Smooth muscle cell (in vitro differentiated cells): ENCODE results near the gene PHC1. TPM values are rescaled to one million over a fixed set of nuclear protein-coding genes. Genes with fewer than 3 reads are reported as not detected.
A peak's percentile ranks its signal among the peaks of the same experiment; 100 is the strongest.
"Not testable (repeated sequence)": the region's sequence is repeated elsewhere in the genome, so short reads cannot be mapped to it uniquely, and the experiment has no call there.

ENCODE experiments used
- DNase-seq: peaks from one replicate; lab custom pipeline; 2025; ENCODE audit not compliant: unreplicated experiment; lab: John Stamatoyannopoulos, UW
- H2AFZ ChIP-seq: fragments of 200-600 bp; sonication (generic); 2 replicates; pipeline ENCODE4 v1.6.0; 2016; ENCODE audit warnings: antibody characterized with exemption, low read depth, mild to moderate bottlenecking
- H3F3A ChIP-seq: fragments of 200-600 bp; sonication (generic); 2 replicates; pipeline ENCODE4 v1.6.0; 2017; ENCODE audit warnings: antibody characterized with exemption, low read depth
- H3K27ac ChIP-seq: fragments of 200-600 bp; sonication (generic); 2 replicates; pipeline ENCODE4 v1.5.1; 2016; ENCODE audit warnings: low read depth, mild to moderate bottlenecking
- H3K27me3 ChIP-seq: fragments of 200-600 bp; sonication (generic); 2 replicates; pipeline ENCODE4 v1.6.1; 2016; ENCODE audit warnings: low read depth, mild to moderate bottlenecking
- H3K36me3 ChIP-seq: fragments of 200-600 bp; sonication (generic); 2 replicates; pipeline ENCODE4 v1.5.1; 2016; ENCODE audit warnings: low read depth
- H3K4me1 ChIP-seq: fragments of 200-600 bp; sonication (generic); 2 replicates; pipeline ENCODE4 v1.5.1; 2016; ENCODE audit warnings: low read depth
- H3K4me2 ChIP-seq: fragments of 200-600 bp; sonication (generic); 2 replicates; pipeline ENCODE4 v1.6.0; 2016; ENCODE audit warnings: mild to moderate bottlenecking
- H3K4me3 ChIP-seq: fragments of 200-600 bp; sonication (generic); 2 replicates; pipeline ENCODE4 v1.5.1; 2016; ENCODE audit warnings: mild to moderate bottlenecking
- H3K79me2 ChIP-seq: fragments of 200-600 bp; sonication (generic); 2 replicates; pipeline ENCODE4 v1.6.0; 2016; ENCODE audit warnings: low read depth, mild to moderate bottlenecking
- H3K9ac ChIP-seq: fragments of 200-600 bp; sonication (generic); 2 replicates; pipeline ENCODE4 v1.6.0; 2016; ENCODE audit warnings: low read depth
- H3K9me3 ChIP-seq: fragments of 200-600 bp; sonication (generic); replicated peaks from 2 replicates; pipeline ENCODE4 v1.5.1; 2016; ENCODE audit warnings: low read depth
- H4K20me1 ChIP-seq: fragments of 200-600 bp; sonication (generic); 2 replicates; pipeline ENCODE4 v1.6.0; 2016; ENCODE audit warnings: low read depth
- WGBS: methylation state at CpG from one replicate; pipeline ENCODE4 v1.1.7; 2016; ENCODE audit warnings: low lambda C conversion rate; 5-methylcytosine and 5-hydroxymethylcytosine counted together
- polyA plus RNA-seq: library from polyadenylated mRNA; unstranded; fragments of >200 nt; fragmentation: Nextera tagmentation; extraction: Ambion mirVana; gene quantifications from 2 replicates; pipeline ENCODE4 v1.2.1, GENCODE V29; 2016
- total RNA-seq: library from RNA; depleted of rRNA; stranded (reverse); fragments of >200 nt; gene quantifications from 2 replicates; pipeline ENCODE4 v1.2.3, GENCODE V29; 2014
- TF ChIP-seq, protein P1 (sequence below): fragments of 200-600 bp; sonication (generic); IDR thresholded peaks from 2 replicates; pipeline ENCODE4 v1.5.1; 2017; ENCODE audit warnings: borderline replicate concordance, mild to moderate bottlenecking, antibody characterized with exemption; ENCODE audit not compliant: insufficient read depth, poor library complexity, severe bottlenecking

Gene PHC1
- total and polyA plus RNA-seq, 2 experiments from 2014 or later: 23.1 to 67.6 TPM

DNA sequence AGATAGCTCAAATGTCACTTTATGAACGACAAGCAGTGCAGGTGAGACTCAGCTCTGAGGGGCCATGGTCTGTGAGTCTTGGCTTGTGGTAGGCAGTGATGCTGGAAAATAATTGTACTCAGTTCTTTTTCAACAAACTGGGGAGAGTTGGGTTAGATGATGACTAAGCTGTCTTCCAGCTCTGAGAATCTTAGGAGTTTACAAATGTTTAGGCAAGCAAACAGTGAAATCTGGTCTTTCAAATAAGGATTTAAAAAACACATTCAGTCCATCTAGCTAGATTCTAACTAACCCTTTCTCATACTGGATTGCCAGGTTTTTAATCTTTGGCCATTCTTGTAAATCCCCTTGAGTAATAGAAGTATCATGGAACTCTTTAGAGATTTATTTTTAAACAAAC is 3.4 kb downstream of the PHC1 start:
- DNase-seq: no peak
- H3K4me1 ChIP-seq: peaks cover 22% of the 10 kb centered on the region
- no peaks in the 10 kb centered on the region for H3K9me3 ChIP-seq
- 71% methylated on average over 1 of the region's 1 CpG for WGBS
- TF ChIP-seq, protein P1, sequence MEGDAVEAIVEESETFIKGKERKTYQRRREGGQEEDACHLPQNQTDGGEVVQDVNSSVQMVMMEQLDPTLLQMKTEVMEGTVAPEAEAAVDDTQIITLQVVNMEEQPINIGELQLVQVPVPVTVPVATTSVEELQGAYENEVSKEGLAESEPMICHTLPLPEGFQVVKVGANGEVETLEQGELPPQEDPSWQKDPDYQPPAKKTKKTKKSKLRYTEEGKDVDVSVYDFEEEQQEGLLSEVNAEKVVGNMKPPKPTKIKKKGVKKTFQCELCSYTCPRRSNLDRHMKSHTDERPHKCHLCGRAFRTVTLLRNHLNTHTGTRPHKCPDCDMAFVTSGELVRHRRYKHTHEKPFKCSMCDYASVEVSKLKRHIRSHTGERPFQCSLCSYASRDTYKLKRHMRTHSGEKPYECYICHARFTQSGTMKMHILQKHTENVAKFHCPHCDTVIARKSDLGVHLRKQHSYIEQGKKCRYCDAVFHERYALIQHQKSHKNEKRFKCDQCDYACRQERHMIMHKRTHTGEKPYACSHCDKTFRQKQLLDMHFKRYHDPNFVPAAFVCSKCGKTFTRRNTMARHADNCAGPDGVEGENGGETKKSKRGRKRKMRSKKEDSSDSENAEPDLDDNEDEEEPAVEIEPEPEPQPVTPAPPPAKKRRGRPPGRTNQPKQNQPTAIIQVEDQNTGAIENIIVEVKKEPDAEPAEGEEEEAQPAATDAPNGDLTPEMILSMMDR: no peak
- H3K4me3 ChIP-seq: no peak overlapping the region
- no peak overlapping the region for H3K9ac ChIP-seq
- peak overlapping the region; percentile 49 for H3K4me2 ChIP-seq
- H3K36me3 ChIP-seq: peaks cover 6% of the 10 kb centered on the region
- no peaks in the 10 kb centered on the region for H4K20me1 ChIP-seq
- H3K27me3 ChIP-seq: no peaks in the 10 kb centered on the region
- peaks cover 25% of the 10 kb centered on the region for H3K79me2 ChIP-seq
- peak overlapping the region; percentile 14 for H3K27ac ChIP-seq
- H3F3A ChIP-seq: peaks cover 4% of the 10 kb centered on the region
- H2AFZ ChIP-seq: no peak overlapping the region

DNA sequence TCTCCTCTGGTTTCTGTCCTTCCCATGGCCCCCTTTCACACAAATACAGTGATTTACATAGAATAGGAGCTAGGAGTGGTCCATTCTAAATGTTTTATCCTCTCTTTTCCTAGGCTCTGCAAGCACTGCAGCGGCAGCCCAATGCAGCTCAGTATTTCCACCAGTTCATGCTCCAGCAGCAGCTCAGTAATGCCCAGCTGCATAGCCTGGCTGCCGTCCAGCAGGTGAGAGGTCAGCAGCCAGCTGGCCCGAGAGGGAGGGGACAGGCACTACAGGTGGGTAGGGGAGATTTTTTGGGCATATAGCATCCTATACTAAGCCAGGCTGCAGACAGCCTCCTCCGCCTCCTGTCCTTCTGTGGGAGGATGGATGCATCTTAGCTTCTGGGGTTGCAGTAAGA is 5.3 kb downstream of the PHC1 start:
- H3K27ac ChIP-seq, H3K27me3 ChIP-seq, H3K9ac ChIP-seq, H3K4me2 ChIP-seq, H2AFZ ChIP-seq, H4K20me1 ChIP-seq, H3K9me3 ChIP-seq, DNase-seq, H3K4me3 ChIP-seq, H3F3A ChIP-seq, H3K36me3 ChIP-seq: not testable (repeated sequence)
- Histone ChIP-seq H3K79me2 (peaks cover 25% of the 10 kb centered on the region), H3K4me1 (peaks cover 13% of the 10 kb centered on the region)
- WGBS: 98% methylated on average over 4 of the region's 4 CpGs

DNA sequence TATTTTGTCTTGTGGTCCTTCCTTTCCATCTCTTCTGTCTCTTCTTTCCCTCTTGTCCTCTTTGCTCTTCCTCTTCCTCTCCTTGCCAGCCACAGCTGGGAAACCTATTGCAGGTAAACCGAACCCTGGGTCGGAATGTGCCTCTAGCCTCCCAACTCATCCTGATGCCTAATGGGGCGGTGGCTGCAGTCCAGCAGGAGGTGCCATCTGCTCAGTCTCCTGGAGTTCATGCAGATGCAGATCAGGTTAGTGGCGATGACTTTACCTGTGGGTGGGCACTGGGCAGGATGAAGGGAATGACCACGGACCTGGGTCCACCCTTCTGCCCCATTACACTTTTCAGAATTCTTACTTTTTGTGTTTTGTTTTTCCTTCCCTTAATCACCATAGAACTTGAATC is 8.2 kb downstream of the PHC1 start:
- no peak overlapping the region for H2AFZ ChIP-seq
- DNase-seq: no peak
- H3K79me2 ChIP-seq: no peaks in the 10 kb centered on the region
- no peaks in the 10 kb centered on the region for H3K9me3 ChIP-seq
- no peak overlapping the region for H3K27ac ChIP-seq
- H3K4me1 ChIP-seq: peaks cover 4% of the 10 kb centered on the region
- H3K27me3 ChIP-seq: no peaks in the 10 kb centered on the region
- H3K36me3 ChIP-seq: peaks cover 10% of the 10 kb centered on the region
- no peaks in the 10 kb centered on the region for H4K20me1 ChIP-seq
- no peak overlapping the region for H3K4me2 ChIP-seq
- H3K4me3 ChIP-seq: no peak overlapping the region
- H3K9ac ChIP-seq: no peak overlapping the region
- TF ChIP-seq, protein P1: no peak
- WGBS: 97% methylated on average over 5 of the region's 5 CpGs
- H3F3A ChIP-seq: no peaks in the 10 kb centered on the region

DNA sequence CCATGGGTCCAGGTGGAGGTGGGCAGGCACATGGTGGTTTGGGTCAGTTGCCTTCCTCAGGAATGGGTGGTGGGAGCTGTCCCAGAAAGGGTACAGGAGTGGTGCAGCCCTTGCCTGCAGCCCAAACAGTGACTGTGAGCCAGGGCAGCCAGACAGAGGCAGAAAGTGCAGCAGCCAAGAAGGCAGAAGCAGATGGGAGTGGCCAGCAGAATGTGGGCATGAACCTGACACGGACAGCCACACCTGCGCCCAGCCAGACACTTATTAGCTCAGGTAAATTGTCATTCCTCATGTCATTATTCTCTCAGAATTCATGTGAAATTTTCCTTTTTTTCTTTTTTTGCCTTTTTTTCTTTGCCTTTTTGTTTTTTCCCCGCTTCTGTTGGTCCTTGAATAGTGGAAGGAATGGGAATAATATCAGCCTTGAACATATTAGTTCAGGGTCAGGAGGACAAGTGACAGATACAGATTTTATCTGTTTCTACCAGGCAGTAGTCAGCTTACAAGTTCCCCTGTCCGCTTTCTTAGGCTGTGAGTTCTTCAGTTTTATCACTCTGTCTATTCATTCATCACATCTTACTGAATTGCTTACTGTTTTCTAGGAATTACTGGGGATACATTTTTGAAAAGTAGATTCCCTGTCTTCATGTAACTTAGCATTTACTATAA is 16.5 kb downstream of the PHC1 start:
- H3K27me3 ChIP-seq, H3F3A ChIP-seq, H3K9me3 ChIP-seq, H3K9ac ChIP-seq, H2AFZ ChIP-seq, H3K4me2 ChIP-seq, H3K36me3 ChIP-seq, H3K79me2 ChIP-seq, H4K20me1 ChIP-seq, H3K4me3 ChIP-seq, DNase-seq, H3K4me1 ChIP-seq, H3K27ac ChIP-seq: not testable (repeated sequence)
- WGBS: 95% methylated on average over 4 of the region's 4 CpGs

DNA sequence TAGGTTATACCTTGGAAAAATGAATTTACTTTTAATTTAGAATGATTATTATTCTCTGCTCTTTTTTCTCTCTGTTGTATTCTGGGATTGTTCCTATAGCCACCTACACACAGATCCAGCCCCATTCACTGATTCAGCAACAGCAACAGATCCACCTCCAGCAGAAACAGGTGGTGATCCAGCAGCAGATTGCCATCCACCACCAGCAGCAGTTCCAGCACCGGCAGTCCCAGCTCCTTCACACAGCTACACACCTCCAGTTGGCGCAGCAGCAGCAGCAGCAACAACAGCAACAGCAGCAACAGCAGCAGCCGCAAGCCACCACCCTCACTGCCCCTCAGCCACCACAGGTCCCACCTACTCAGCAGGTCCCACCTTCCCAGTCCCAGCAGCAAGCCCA is 18.2 kb downstream of the PHC1 start:
- not testable (repeated sequence) for H3K9me3 ChIP-seq, H4K20me1 ChIP-seq

DNA sequence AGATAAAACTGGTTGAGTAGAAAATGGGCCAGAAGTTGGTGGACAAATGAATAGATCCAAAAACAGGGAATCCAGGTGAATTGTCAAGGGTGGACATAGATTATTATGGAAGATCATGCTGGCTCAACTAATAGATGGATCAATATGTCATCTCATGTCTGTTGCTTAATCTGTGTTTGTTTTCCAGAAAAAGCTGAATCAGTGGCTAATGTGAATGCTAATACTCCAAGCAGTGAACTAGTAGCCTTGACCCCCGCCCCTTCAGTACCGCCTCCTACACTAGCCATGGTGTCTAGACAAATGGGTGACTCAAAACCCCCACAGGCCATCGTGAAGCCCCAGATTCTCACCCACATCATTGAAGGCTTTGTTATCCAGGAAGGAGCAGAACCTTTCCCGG is 19.8 kb downstream of the PHC1 start:
- H3K79me2 ChIP-seq, H3K4me3 ChIP-seq, DNase-seq, H3K27ac ChIP-seq, H4K20me1 ChIP-seq, H3K9me3 ChIP-seq, H3K36me3 ChIP-seq, H3K27me3 ChIP-seq, H3K9ac ChIP-seq, H2AFZ ChIP-seq, H3K4me1 ChIP-seq, H3F3A ChIP-seq, H3K4me2 ChIP-seq: not testable (repeated sequence)
- 79% methylated on average over 4 of the region's 4 CpGs for WGBS

More for the DNA sequence above, 18.2 kb downstream of the PHC1 start:
- H3K4me2 ChIP-seq, H3K9ac ChIP-seq, H3K27me3 ChIP-seq, DNase-seq, H2AFZ ChIP-seq, H3K27ac ChIP-seq, H3K36me3 ChIP-seq, H3K4me3 ChIP-seq, H3K79me2 ChIP-seq, H3F3A ChIP-seq, H3K4me1 ChIP-seq: not testable (repeated sequence)
- WGBS: 94% methylated on average over 2 of the region's 3 CpGs
